Heart left ventricle (tissue), 13 donors: ENCODE data around the gene ODC1.

Experiments used
- CTCF ChIP-seq, 12 donors: fragments of 200-600 bp; sonication (generic) in 4 of 12; IDR thresholded peaks; one replicate each; pipeline versions ENCODE4 v1.5.0 to v1.8.0; 2018 to 2022; ENCODE audit warnings: antibody characterized with exemption in 12 of 12, mild to moderate bottlenecking in 5 of 12
- POLR2A ChIP-seq, 2 donors: fragments of 450-650 bp; IDR thresholded peaks; one replicate each; pipeline ENCODE4 v1.6.1; 2017; ENCODE audit warnings: antibody characterized with exemption in 2 of 2, mild to moderate bottlenecking in 2 of 2, moderate library complexity in 2 of 2
- donor health status: ischemic (EF 13 %, LVEDD 7.1; RV severe dilation, severe dysfunction).
- donor health status: DM: no; HTN: yes; CAD: no.
- donor health status: DM: no; HTN: no; CAD: no.
- donor health status: ischemic (EF 25% LVEDD 6.9; RV normal size, moderate dysfunction).
- donor health status: ischemic (EF 25% LVEDD 5.7; RV mildly dilated, moderate dysfunction).
- donor health status: ischemic (EF 35%, LVEDD 5.7; RV mildly dilated, moderate dysfunction).
- donor health status: nonischemic (EF 11% LVEDD 7.7; RV severe dilation, severe dysfunction).
- donor health status: DM: yes; HTN: yes; CAD: no.
- donor health status: PGD.
- donor health status: ischemic (EF 29% LVEDD 5.4; RV normal size, mild dysfunction).
- donor health status: nonischemic (EF 23%, LVEDD 6.1; RV moderate dilation, normal function).

- TF ChIP-seq POLR2A (IDR thresholded peaks at IDR 0.05) = no peak
- TF ChIP-seq CTCF (IDR thresholded peaks at IDR 0.05) = no peak
These were observed 3.7 kb downstream of the ODC1 start for GRCh38 chr2:10444463-10444862.
